Smooth muscle cell (in vitro differentiated cells): Measurements from ENCODE around the gene NBEA. TPM values are rescaled to one million over a fixed set of nuclear protein-coding genes. Genes with fewer than 3 reads are reported as not detected.

Experiments used
- DNase-seq: peaks from one replicate; lab custom pipeline; 2025; ENCODE audit not compliant: unreplicated experiment; lab: John Stamatoyannopoulos, UW
- H2AFZ ChIP-seq: fragments of 200-600 bp; sonication (generic); 2 replicates; pipeline ENCODE4 v1.6.0; 2016; ENCODE audit warnings: antibody characterized with exemption, low read depth, mild to moderate bottlenecking
- H3F3A ChIP-seq: fragments of 200-600 bp; sonication (generic); 2 replicates; pipeline ENCODE4 v1.6.0; 2017; ENCODE audit warnings: antibody characterized with exemption, low read depth
- H3K27ac ChIP-seq: fragments of 200-600 bp; sonication (generic); 2 replicates; pipeline ENCODE4 v1.5.1; 2016; ENCODE audit warnings: low read depth, mild to moderate bottlenecking
- H3K27me3 ChIP-seq: fragments of 200-600 bp; sonication (generic); 2 replicates; pipeline ENCODE4 v1.6.1; 2016; ENCODE audit warnings: low read depth, mild to moderate bottlenecking
- H3K36me3 ChIP-seq: fragments of 200-600 bp; sonication (generic); 2 replicates; pipeline ENCODE4 v1.5.1; 2016; ENCODE audit warnings: low read depth
- H3K4me1 ChIP-seq: fragments of 200-600 bp; sonication (generic); 2 replicates; pipeline ENCODE4 v1.5.1; 2016; ENCODE audit warnings: low read depth
- H3K4me2 ChIP-seq: fragments of 200-600 bp; sonication (generic); 2 replicates; pipeline ENCODE4 v1.6.0; 2016; ENCODE audit warnings: mild to moderate bottlenecking
- H3K4me3 ChIP-seq: fragments of 200-600 bp; sonication (generic); 2 replicates; pipeline ENCODE4 v1.5.1; 2016; ENCODE audit warnings: mild to moderate bottlenecking
- H3K79me2 ChIP-seq: fragments of 200-600 bp; sonication (generic); 2 replicates; pipeline ENCODE4 v1.6.0; 2016; ENCODE audit warnings: low read depth, mild to moderate bottlenecking
- H3K9ac ChIP-seq: fragments of 200-600 bp; sonication (generic); 2 replicates; pipeline ENCODE4 v1.6.0; 2016; ENCODE audit warnings: low read depth
- H3K9me3 ChIP-seq: fragments of 200-600 bp; sonication (generic); replicated peaks from 2 replicates; pipeline ENCODE4 v1.5.1; 2016; ENCODE audit warnings: low read depth
- H4K20me1 ChIP-seq: fragments of 200-600 bp; sonication (generic); 2 replicates; pipeline ENCODE4 v1.6.0; 2016; ENCODE audit warnings: low read depth
- WGBS: methylation state at CpG from one replicate; pipeline ENCODE4 v1.1.7; 2016; ENCODE audit warnings: low lambda C conversion rate; 5-methylcytosine and 5-hydroxymethylcytosine counted together
- polyA plus RNA-seq: library from polyadenylated mRNA; unstranded; fragments of >200 nt; fragmentation: Nextera tagmentation; extraction: Ambion mirVana; gene quantifications from 2 replicates; pipeline ENCODE4 v1.2.1, GENCODE V29; 2016
- total RNA-seq: library from RNA; depleted of rRNA; stranded (reverse); fragments of >200 nt; gene quantifications from 2 replicates; pipeline ENCODE4 v1.2.3, GENCODE V29; 2014
- TF ChIP-seq, protein P1 (sequence below): fragments of 200-600 bp; sonication (generic); IDR thresholded peaks from 2 replicates; pipeline ENCODE4 v1.5.1; 2017; ENCODE audit warnings: borderline replicate concordance, mild to moderate bottlenecking, antibody characterized with exemption; ENCODE audit not compliant: insufficient read depth, poor library complexity, severe bottlenecking

The NBEA gene
- total and polyA plus RNA-seq, 2 experiments from 2014 or later: 3.6 to 11.7 TPM

GRCh38 chr13:35469806-35470525 is 527.9 kb downstream of the NBEA start:
- H3F3A ChIP-seq: no peaks in the 10 kb centered on the region
- H3K36me3 ChIP-seq: no peaks in the 10 kb centered on the region
- WGBS: 54% methylated on average over 10 of the region's 10 CpGs
- no peaks in the 10 kb centered on the region for H3K79me2 ChIP-seq
- TF ChIP-seq, protein P1, sequence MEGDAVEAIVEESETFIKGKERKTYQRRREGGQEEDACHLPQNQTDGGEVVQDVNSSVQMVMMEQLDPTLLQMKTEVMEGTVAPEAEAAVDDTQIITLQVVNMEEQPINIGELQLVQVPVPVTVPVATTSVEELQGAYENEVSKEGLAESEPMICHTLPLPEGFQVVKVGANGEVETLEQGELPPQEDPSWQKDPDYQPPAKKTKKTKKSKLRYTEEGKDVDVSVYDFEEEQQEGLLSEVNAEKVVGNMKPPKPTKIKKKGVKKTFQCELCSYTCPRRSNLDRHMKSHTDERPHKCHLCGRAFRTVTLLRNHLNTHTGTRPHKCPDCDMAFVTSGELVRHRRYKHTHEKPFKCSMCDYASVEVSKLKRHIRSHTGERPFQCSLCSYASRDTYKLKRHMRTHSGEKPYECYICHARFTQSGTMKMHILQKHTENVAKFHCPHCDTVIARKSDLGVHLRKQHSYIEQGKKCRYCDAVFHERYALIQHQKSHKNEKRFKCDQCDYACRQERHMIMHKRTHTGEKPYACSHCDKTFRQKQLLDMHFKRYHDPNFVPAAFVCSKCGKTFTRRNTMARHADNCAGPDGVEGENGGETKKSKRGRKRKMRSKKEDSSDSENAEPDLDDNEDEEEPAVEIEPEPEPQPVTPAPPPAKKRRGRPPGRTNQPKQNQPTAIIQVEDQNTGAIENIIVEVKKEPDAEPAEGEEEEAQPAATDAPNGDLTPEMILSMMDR: no peak
- H2AFZ ChIP-seq: no peak overlapping the region
- peaks cover 76% of the 10 kb centered on the region for H3K27me3 ChIP-seq
- peak overlapping the region; percentile 87 for H3K4me2 ChIP-seq
- H4K20me1 ChIP-seq: peaks cover 48% of the 10 kb centered on the region
- no peaks in the 10 kb centered on the region for H3K9me3 ChIP-seq
- H3K27ac ChIP-seq: no peak overlapping the region
- peaks cover 26% of the 10 kb centered on the region for H3K4me1 ChIP-seq
- no peak overlapping the region for H3K9ac ChIP-seq
- H3K4me3 ChIP-seq: peak overlapping the region; percentile 51
- DNase-seq: no peak

GRCh38 chr13:35470671-35471661 is 528.9 kb downstream of the NBEA start:
- H3K79me2 ChIP-seq: no peaks in the 10 kb centered on the region

DNA sequence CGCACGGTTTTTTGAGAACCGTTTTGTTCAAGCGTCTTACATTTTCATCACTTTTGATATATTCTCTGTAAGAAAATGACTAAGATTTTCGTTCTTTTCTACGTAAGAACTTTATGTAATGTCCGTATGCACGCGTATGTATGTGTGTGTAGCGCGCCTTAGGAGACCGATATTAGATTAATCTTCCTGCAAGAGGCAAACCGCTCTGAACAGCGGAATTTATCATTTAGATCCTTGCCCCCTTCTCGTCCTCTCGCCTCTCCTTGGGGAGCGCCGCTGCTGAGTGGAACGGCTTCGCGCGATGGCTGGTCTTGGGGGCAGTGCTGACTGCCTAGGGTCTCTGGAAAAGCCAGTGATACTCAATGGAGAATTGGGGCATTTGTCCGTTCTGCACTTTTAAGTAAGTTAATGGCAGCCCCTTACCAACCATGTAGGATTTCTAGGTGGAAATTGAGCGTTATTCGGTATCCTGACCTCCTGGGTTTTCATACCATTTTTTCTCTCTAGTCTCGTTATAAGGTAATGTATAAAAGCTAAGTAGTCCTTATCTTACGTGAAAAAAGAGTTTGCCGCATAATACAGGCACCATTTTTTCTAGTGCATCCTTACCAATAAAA is 529.7 kb downstream of the NBEA start:
- DNase-seq: no peak
- Histone ChIP-seq H3K27ac (no peak overlapping the region), H3K27me3 (peaks cover 86% of the 10 kb centered on the region), H3K4me3 (peak overlapping the region; percentile 51), H3K4me2 (peak overlapping the region; percentile 87), H3F3A (no peaks in the 10 kb centered on the region), H3K9ac (no peak overlapping the region), H4K20me1 (peaks cover 66% of the 10 kb centered on the region), H3K9me3 (no peaks in the 10 kb centered on the region), H3K79me2 (no peaks in the 10 kb centered on the region), H3K36me3 (no peaks in the 10 kb centered on the region), H3K4me1 (peaks cover 40% of the 10 kb centered on the region), H2AFZ (no peak overlapping the region)
- 10% methylated on average over 28 of the region's 28 CpGs for WGBS
- TF ChIP-seq, protein P1: no peak

More at GRCh38 chr13:35470671-35471661, 528.9 kb downstream of the NBEA start:
- Histone ChIP-seq H3K27me3 (peaks cover 82% of the 10 kb centered on the region), H4K20me1 (peaks cover 58% of the 10 kb centered on the region), H2AFZ (no peak overlapping the region), H3K4me2 (peak overlapping the region; percentile 87), H3K36me3 (no peaks in the 10 kb centered on the region), H3K9me3 (no peaks in the 10 kb centered on the region), H3K9ac (no peak overlapping the region), H3K4me3 (peak overlapping the region; percentile 51), H3K27ac (no peak overlapping the region), H3F3A (no peaks in the 10 kb centered on the region), H3K4me1 (peaks cover 36% of the 10 kb centered on the region)
- no peak for DNase-seq
- TF ChIP-seq, protein P1: no peak
- WGBS: 2% methylated on average over 68 of the region's 68 CpGs
